GM18502 (cell line): Measurements from ENCODE around the gene EEF1AKMT2.

Experiments used
- ATAC-seq: cut with Tn5 transposase; IDR thresholded peaks from one replicate; pipeline ENCODE4 v1.9.1; 2021; ENCODE audit warnings: mild to moderate bottlenecking; ENCODE audit not compliant: unreplicated experiment, poor library complexity

EEF1AKMT2 gene

GRCh38 chr10:124724279-124725027 lies 67.2 kb downstream of the EEF1AKMT2 start:
- ATAC-seq = no peak

DNA sequence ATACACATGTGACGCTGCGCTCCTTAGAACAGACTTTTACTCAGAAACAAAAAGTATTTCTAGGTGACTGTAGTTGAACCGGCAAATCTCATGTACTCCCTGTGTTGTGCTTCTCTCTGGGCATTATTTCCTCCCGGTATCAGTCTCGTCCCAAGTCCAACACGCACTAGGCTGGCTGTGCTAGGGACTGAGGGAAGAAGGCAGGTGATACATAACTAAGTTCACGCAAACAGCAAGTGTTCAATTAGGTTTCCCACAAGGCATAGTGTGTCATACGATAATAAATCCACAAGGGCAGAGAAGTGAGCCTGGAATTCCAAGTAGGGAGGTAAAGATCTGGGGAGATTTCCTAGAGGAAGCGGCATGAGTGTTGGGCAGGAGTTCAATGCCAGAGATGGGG lies 67.9 kb downstream of the EEF1AKMT2 start:
- no peak for ATAC-seq

- peak; percentile 71 for ATAC-seq
Observed at GRCh38 chr10:124722798-124723783, 68.6 kb downstream of the EEF1AKMT2 start.

DNA sequence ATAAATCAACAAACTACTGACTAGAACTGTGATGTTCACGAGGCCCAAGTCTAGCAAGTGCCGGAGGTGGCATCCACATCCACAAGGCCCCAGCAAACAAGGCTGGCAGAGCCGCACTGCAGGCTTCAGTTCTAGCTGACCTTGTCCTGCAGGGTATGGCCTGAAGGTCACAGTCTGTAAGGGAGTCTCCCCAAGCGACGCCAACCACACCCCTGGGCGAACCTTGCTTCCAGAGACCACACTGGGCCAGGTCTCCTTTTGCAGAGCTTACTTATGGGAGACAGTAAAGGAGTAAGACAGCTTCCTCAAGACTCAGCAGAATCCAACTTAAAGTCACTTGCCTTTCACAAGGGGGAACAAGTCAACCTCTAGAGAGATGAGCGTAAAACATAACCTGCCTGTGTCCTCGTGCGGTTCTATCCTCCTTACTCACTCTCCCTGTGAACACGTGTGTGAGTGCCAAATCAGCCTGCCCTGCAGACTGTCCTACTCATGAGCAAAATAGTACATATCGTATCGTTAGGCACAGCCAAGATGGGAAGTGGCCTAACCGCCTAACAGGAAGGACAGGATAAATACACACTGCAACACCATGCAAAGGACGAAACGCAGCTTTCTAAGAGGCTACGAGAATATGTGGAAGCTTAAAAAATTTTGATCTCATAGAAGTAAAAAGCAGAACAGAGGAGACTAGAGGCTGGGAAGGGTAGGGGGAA lies 70.2 kb downstream of the EEF1AKMT2 start:
- no peak for ATAC-seq

GRCh38 chr10:124719213-124719851 lies 72.4 kb downstream of the EEF1AKMT2 start:
- ATAC-seq = peak; percentile 49

DNA sequence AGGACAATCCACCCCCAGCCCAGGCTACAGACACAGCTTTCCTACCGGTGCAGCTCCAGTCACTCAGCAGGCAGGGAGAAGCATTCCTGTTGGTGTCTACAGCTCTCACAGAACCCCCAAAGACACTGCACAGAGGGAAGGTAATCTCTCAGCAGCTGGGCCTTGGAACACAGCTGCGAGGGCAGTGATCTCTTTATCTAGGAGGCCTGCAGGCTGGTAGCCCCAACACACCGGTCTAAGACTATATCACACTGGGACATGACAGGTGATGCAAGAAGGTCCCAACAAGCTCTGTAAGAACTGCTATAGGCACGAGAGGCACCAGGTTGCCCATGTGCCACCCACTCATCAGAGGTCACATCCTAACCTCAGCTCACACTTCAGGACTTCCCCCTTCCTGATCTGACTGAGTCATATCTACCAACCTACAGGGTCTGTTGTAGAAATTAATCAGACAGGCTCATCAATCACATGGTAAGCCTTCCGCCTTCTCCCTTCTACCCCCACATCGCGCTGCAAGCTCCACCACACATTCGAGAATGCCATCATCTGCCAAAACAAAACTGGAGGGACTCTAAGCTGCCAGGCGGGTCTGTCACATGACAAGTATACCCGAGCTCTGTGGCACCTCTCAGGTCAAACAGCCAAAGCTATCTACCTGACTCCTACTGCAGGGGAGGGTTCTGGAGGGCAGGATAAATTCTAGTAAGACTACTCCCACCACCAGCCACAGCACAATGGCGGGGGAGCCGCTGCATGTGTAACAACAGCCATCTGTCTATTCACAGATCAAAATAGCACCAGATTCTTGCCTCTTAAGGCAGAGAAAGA lies 73.6 kb downstream of the EEF1AKMT2 start:
- peak; percentile 67 for ATAC-seq

GRCh38 chr10:124717041-124717757 lies 74.5 kb downstream of the EEF1AKMT2 start:
- no peak for ATAC-seq

- no peak for ATAC-seq
Observed at GRCh38 chr10:124716369-124716768, 75.3 kb downstream of the EEF1AKMT2 start.

DNA sequence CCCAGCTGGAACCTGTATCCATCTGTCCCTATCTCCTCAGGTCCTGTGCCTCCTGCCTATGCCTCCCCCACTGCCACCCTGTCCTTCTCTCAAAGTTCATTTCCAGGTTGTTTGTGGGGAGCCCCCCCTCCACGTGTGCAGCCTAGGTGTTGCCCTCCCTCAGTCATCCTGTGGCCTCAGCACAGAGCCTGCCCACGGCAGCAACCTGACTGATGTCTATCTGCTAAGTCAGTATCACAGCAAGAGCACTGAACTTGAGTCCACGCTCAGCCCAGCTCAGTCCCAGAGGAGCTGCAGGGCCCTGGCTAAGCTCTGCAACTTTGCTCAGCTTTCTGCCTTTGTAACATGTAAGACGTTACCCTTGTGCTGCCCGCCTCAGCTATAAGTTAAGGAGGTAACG lies 76.2 kb downstream of the EEF1AKMT2 start:
- ATAC-seq = no peak

GRCh38 chr10:124713679-124714255 lies 77.9 kb downstream of the EEF1AKMT2 start:
- no peak for ATAC-seq

- no peak for ATAC-seq
Observed at GRCh38 chr10:124712704-124713407, 78.8 kb downstream of the EEF1AKMT2 start.

DNA sequence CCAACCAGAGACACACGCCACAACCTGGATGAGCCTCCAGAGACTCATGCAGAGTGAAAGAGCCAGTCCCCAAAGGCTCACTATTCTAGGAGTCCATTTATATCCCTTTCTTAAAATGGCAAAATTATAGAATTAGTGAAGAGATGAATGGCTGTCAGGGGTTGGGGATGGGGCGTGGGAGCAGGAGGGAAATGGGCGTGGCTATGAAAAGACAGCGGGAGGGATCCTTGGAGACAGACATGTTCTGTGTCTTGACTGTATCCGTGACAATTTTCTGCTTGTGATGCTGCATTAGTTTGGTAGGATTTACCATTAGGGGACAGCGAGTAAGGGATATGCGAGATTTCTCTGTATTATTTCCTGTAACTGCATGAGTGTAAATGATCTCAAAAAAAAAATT lies 80.5 kb downstream of the EEF1AKMT2 start:
- ATAC-seq = no peak

GRCh38 chr10:124710266-124710881 lies 81.3 kb downstream of the EEF1AKMT2 start:
- no peak for ATAC-seq

- ATAC-seq = no peak
Observed at GRCh38 chr10:124709861-124710260, 81.8 kb downstream of the EEF1AKMT2 start.

- ATAC-seq = no peak
Observed at GRCh38 chr10:124708922-124709520, 82.7 kb downstream of the EEF1AKMT2 start.

GRCh38 chr10:124708246-124708779 lies 83.4 kb downstream of the EEF1AKMT2 start:
- no peak for ATAC-seq
